CD4-positive, alpha-beta T cell treated with Interleukin-6 for 4 hours (primary cell): ENCODE data around the gene KDM4F.
"Not testable (repeated sequence)": the region's sequence is repeated elsewhere in the genome, so short reads cannot be mapped to it uniquely, and the experiment has no call there.

Experiments
- DNase-seq: peaks from one replicate; pipeline ENCODE4 v3.0.0-alpha.2; 2020; ENCODE audit warnings: mixed read lengths

The KDM4F gene

GRCh38 chr11:95049122-95049521 is at the start of gene KDM4F:
Gene KDM4F (plus strand): TSS chr11:95049422.
- DNase-seq, result not testable (repeated sequence)

- DNase-seq, result no peak
Measured at GRCh38 chr11:95003716-95004115, 45.5 kb upstream of the KDM4F start.

GRCh38 chr11:95005642-95006041 is 43.6 kb upstream of the KDM4F start:
- no peak for DNase-seq

GRCh38 chr11:95011376-95011775 is 37.8 kb upstream of the KDM4F start:
- no peak for DNase-seq

- no peak for DNase-seq
Measured at GRCh38 chr11:95014184-95014821, 34.9 kb upstream of the KDM4F start.

- DNase-seq, result no peak
Measured at GRCh38 chr11:95016139-95016538, 33.1 kb upstream of the KDM4F start.

- DNase-seq, result not testable (repeated sequence)
Measured at GRCh38 chr11:95021468-95021867, 27.8 kb upstream of the KDM4F start.

GRCh38 chr11:95024958-95025357 is 24.3 kb upstream of the KDM4F start, which contains the start of gene KDM4E:
Gene KDM4E (plus strand): TSS chr11:95025258. CDS start chr11:95025558, 300 bp downstream.
- DNase-seq, result no peak

- DNase-seq, result not testable (repeated sequence)
Measured at GRCh38 chr11:95025594-95025993, 23.6 kb upstream of the KDM4F start.

- DNase-seq, result no peak
Measured at GRCh38 chr11:95028357-95028756, 20.9 kb upstream of the KDM4F start.

GRCh38 chr11:95033051-95033450 is 16.2 kb upstream of the KDM4F start:
- no peak for DNase-seq

GRCh38 chr11:95035316-95035715 is 13.9 kb upstream of the KDM4F start:
- no peak for DNase-seq

GRCh38 chr11:95037356-95038035 is 11.7 kb upstream of the KDM4F start:
- peak; percentile 17 for DNase-seq

GRCh38 chr11:95042239-95042638 is 7.0 kb upstream of the KDM4F start:
- DNase-seq, result no peak

- no peak for DNase-seq
Measured at GRCh38 chr11:95042906-95043305, 6.3 kb upstream of the KDM4F start.

- no peak for DNase-seq
Measured at GRCh38 chr11:95044010-95044409, 5.2 kb upstream of the KDM4F start.

- no peak for DNase-seq
Measured at GRCh38 chr11:95045812-95046211, 3.4 kb upstream of the KDM4F start.

GRCh38 chr11:95050595-95051202 is 1.5 kb downstream of the KDM4F start:
- no peak for DNase-seq

GRCh38 chr11:95054356-95054755 is 5.1 kb downstream of the KDM4F start:
- no peak for DNase-seq

GRCh38 chr11:95055283-95055897 is 6.2 kb downstream of the KDM4F start:
- DNase-seq, result no peak

GRCh38 chr11:95057959-95058358 is 8.7 kb downstream of the KDM4F start:
- no peak for DNase-seq

GRCh38 chr11:95058621-95059020 is 9.4 kb downstream of the KDM4F start:
- no peak for DNase-seq

- no peak for DNase-seq
Measured at GRCh38 chr11:95059046-95059445, 9.8 kb downstream of the KDM4F start.

- no peak for DNase-seq
Measured at GRCh38 chr11:95065336-95065735, 16.1 kb downstream of the KDM4F start.
